Hepatocyte (in vitro differentiated cells): ENCODE results near the gene KPNA4. TPM values are rescaled to one million over a fixed set of nuclear protein-coding genes. Genes with fewer than 3 reads are reported as not detected.

ENCODE experiments used
- DNase-seq: peaks from one replicate; pipeline ENCODE4 v3.0.0-alpha.2; 2016; ENCODE audit warnings: low spot score
- H2AFZ ChIP-seq: fragments of 200-600 bp; sonication (generic); 2 replicates; pipeline ENCODE4 v1.6.0; 2016; ENCODE audit warnings: antibody characterized with exemption, mild to moderate bottlenecking
- H3K27ac ChIP-seq: fragments of 200-600 bp; sonication (generic); 2 replicates; pipeline ENCODE4 v1.5.1; 2016; ENCODE audit warnings: mild to moderate bottlenecking
- H3K27me3 ChIP-seq: fragments of 200-600 bp; sonication (generic); 2 replicates; pipeline ENCODE4 v1.6.1; 2016
- H3K36me3 ChIP-seq: fragments of 200-600 bp; sonication (generic); replicated peaks from 2 replicates; pipeline ENCODE4 v1.5.1; 2016; ENCODE audit warnings: low read depth; ENCODE audit not compliant: insufficient read depth
- H3K4me1 ChIP-seq: fragments of 200-600 bp; sonication (generic); 2 replicates; pipeline ENCODE4 v1.5.1; 2016; ENCODE audit warnings: mild to moderate bottlenecking, moderate library complexity; ENCODE audit not compliant: insufficient read depth
- H3K4me2 ChIP-seq: fragments of 200-600 bp; sonication (generic); 2 replicates; pipeline ENCODE4 v1.6.0; 2016
- H3K4me3 ChIP-seq: fragments of 200-600 bp; sonication (generic); 2 replicates; pipeline ENCODE4 v1.5.1; 2016; ENCODE audit warnings: mild to moderate bottlenecking
- H3K79me2 ChIP-seq: fragments of 200-600 bp; sonication (generic); 2 replicates; pipeline ENCODE4 v1.6.0; 2017; ENCODE audit warnings: mild to moderate bottlenecking
- H3K9me2 ChIP-seq: fragments of 200-600 bp; sonication (generic); replicated peaks from 2 replicates; pipeline ENCODE4 v1.6.0; 2017; ENCODE audit warnings: mild to moderate bottlenecking; ENCODE audit not compliant: insufficient read depth
- H3K9me3 ChIP-seq: fragments of 200-600 bp; sonication (generic); 2 replicates; pipeline ENCODE4 v1.5.1; 2016; ENCODE audit warnings: low read depth, mild to moderate bottlenecking
- H4K20me1 ChIP-seq: fragments of 200-600 bp; sonication (generic); 2 replicates; pipeline ENCODE4 v1.6.0; 2016; ENCODE audit warnings: mild to moderate bottlenecking; ENCODE audit not compliant: insufficient read depth, poor library complexity, severe bottlenecking
- EZH2 ChIP-seq: fragments of 200-600 bp; sonication (generic); IDR thresholded peaks from 2 replicates; pipeline ENCODE4 v1.6.1; 2016; ENCODE audit warnings: antibody characterized with exemption, mild to moderate bottlenecking, borderline replicate concordance
- EZH2phosphoT487 ChIP-seq: fragments of 200-600 bp; sonication (generic); IDR thresholded peaks from one replicate; pipeline ENCODE4 v1.6.1; 2018; ENCODE audit warnings: antibody characterized with exemption, mild to moderate bottlenecking, low read depth, moderate library complexity; ENCODE audit not compliant: unreplicated experiment, severe bottlenecking
- WGBS: methylation state at CpG from one replicate; pipeline ENCODE4 v1.1.6; 2016; ENCODE audit warnings: low lambda C conversion rate; ENCODE audit errors: missing lambda C conversion rate; 5-methylcytosine and 5-hydroxymethylcytosine counted together
- polyA plus RNA-seq: library from polyadenylated mRNA; unstranded; fragments of >200 nt; fragmentation: Nextera tagmentation; extraction: Ambion mirVana; gene quantifications from 2 replicates; pipeline ENCODE4 v1.2.1, GENCODE V29; 2016
- total RNA-seq: library from RNA; depleted of rRNA; stranded (reverse); fragments of >200 nt; gene quantifications from 2 replicates; pipeline ENCODE4 v1.2.3, GENCODE V29; 2014
- TF ChIP-seq, protein P1 (sequence below): fragments of 200-600 bp; sonication (generic); IDR thresholded peaks from 2 replicates; pipeline ENCODE4 v1.5.1; 2016; ENCODE audit warnings: antibody characterized with exemption, mild to moderate bottlenecking; ENCODE audit not compliant: poor library complexity

The KPNA4 gene, protein sequence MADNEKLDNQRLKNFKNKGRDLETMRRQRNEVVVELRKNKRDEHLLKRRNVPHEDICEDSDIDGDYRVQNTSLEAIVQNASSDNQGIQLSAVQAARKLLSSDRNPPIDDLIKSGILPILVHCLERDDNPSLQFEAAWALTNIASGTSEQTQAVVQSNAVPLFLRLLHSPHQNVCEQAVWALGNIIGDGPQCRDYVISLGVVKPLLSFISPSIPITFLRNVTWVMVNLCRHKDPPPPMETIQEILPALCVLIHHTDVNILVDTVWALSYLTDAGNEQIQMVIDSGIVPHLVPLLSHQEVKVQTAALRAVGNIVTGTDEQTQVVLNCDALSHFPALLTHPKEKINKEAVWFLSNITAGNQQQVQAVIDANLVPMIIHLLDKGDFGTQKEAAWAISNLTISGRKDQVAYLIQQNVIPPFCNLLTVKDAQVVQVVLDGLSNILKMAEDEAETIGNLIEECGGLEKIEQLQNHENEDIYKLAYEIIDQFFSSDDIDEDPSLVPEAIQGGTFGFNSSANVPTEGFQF
- 22.3 and 26.6 TPM in 2 replicates for total RNA-seq
- 6.8 and 13.0 TPM in 2 replicates for polyA plus RNA-seq

DNA sequence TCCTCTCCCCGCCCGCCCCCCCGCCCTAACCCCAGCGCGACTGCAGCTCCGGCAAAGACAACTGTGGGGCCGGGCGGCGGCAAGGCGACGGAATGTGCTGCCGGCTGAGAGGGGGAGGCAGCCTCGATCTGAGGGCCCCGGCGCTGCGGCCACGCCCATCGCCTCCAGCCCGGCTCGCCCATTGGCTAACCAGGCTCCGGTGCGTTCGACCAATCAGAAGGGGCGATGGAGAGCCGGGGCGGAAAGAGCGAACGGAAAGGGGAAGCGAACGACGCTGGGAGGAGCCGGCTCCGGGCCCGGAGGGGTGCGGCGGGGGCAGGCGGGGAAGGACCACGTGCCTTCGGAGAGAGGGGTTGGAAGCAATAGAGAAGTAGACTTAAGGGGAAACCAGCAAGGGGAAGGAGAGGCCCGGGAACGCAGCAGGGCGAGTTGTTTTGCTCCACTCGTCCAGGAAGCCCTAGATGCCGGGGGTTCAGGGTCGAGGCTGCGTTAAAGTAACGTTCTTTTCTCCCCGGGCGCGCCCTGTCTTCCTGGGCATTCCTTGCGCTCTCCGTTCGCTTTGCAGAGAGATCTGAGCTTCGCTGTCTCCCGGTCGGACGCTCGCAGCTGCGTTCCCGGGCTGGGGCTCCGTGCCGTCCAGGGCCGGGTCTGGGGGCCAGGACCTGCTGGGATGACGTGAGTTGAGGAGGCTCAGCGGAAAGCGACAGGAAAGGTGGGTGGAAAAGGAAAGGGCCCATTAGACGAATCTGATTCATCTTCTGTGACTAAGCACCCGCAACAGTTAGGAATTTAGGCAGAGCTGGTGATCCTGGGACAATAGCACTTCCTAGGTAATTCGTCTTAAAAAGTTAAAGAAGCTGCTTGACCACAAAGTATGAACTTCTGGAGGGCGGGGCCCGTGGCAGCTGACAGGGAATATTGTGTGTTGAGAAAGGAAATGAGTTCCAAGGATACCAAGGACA is at the start of gene KPNA4:
TSS of gene KPNA4 (minus strand) at position 130 of the 962 bp plus-strand sequence. CDS start 289 bp downstream, outside the sequence.
- peaks cover 18% of the 10 kb centered on the region for H3K4me1 ChIP-seq
- peak within 1 kb of the TSS; percentile 100 for H3K27ac ChIP-seq
- no peaks in the 10 kb centered on the region for H3K9me3 ChIP-seq
- H3K79me2 ChIP-seq = peaks cover 49% of the 10 kb centered on the region
- peak within 1 kb of the TSS; percentile 82 for H2AFZ ChIP-seq
- H3K27me3 ChIP-seq = no peaks in the 10 kb centered on the region
- H3K4me3 ChIP-seq = peak within 1 kb of the TSS; percentile 66
- under 1% methylated on average over 59 of the region's 71 CpGs for WGBS
- DNase-seq = peak; percentile 99
- peaks cover 38% of the 10 kb centered on the region for H4K20me1 ChIP-seq
- H3K9me2 ChIP-seq = no peaks in the 10 kb centered on the region
- TF ChIP-seq EZH2 (no peak), EZH2phosphoT487 (no peak)
- TF ChIP-seq, protein P1, sequence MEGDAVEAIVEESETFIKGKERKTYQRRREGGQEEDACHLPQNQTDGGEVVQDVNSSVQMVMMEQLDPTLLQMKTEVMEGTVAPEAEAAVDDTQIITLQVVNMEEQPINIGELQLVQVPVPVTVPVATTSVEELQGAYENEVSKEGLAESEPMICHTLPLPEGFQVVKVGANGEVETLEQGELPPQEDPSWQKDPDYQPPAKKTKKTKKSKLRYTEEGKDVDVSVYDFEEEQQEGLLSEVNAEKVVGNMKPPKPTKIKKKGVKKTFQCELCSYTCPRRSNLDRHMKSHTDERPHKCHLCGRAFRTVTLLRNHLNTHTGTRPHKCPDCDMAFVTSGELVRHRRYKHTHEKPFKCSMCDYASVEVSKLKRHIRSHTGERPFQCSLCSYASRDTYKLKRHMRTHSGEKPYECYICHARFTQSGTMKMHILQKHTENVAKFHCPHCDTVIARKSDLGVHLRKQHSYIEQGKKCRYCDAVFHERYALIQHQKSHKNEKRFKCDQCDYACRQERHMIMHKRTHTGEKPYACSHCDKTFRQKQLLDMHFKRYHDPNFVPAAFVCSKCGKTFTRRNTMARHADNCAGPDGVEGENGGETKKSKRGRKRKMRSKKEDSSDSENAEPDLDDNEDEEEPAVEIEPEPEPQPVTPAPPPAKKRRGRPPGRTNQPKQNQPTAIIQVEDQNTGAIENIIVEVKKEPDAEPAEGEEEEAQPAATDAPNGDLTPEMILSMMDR = no peak
- H3K4me2 ChIP-seq = peak within 1 kb of the TSS; percentile 90
- no peaks in the 10 kb centered on the region for H3K36me3 ChIP-seq

DNA sequence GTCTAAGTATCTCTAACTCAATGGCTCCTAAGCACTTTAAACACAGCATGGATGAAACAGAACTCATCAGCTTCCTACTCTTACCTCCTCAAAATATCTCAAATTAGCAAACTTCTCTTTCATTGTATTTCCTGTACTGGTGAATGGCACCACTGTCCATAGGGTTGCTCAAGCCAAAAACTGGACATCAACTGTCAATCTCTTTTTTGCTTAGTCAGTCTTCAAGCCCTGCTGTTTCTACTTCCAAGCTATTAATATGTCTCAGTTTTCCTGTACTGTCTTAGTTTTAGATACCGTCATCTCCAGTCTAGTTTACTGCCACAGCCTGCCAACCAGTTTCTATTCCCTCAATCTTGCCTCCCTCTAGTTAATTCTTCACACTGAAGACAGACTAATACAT is 48.3 kb upstream of the KPNA4 start:
- no peak overlapping the region for H2AFZ ChIP-seq
- H4K20me1 ChIP-seq = no peaks in the 10 kb centered on the region
- H3K27ac ChIP-seq = no peak overlapping the region
- no peaks in the 10 kb centered on the region for H3K9me3 ChIP-seq
- H3K27me3 ChIP-seq = peaks cover 6% of the 10 kb centered on the region
- TF ChIP-seq, protein P1 = no peak
- TF ChIP-seq EZH2 = no peak
- no peak for TF ChIP-seq EZH2phosphoT487
- no peak overlapping the region for H3K4me3 ChIP-seq
- H3K4me1 ChIP-seq = no peaks in the 10 kb centered on the region
- no peaks in the 10 kb centered on the region for H3K36me3 ChIP-seq
- 100% methylated on average over 1 of the region's 1 CpG for WGBS
- H3K79me2 ChIP-seq = no peaks in the 10 kb centered on the region
- H3K9me2 ChIP-seq = no peaks in the 10 kb centered on the region
- no peak overlapping the region for H3K4me2 ChIP-seq
- DNase-seq = no peak

DNA sequence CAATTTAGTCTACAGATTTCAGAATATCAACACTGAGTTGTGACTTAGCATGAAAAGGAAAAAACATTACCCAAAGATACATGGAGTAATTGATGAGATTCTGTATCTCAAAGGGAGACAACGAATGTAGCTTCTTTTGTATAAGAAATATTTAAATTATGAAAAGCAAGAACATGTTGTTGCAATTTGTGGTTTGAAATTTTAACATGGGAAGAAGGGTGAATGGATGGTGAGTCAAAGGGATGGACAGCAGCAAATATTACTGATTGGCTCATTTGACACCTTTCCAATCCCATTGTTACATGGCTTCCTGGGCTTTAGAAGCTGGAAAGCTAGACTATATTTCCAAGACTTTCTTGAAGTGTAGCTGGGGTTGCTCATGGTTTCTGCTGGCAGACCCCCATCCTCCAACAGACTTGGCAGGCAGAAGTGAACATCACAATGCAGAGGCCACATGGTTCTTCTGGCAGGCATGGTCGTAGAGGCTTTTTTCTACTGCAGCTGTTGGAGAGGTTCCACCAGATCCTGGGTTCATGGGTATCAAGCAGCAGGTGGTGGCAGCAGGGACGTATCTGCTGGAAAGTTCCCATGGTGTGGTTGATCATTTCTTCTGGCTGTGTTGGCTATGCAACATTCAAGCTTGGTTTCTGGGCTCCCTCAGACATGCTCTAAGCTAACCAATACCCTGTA is 47.2 kb upstream of the KPNA4 start:
- no peak overlapping the region for H2AFZ ChIP-seq
- no peak overlapping the region for H3K4me2 ChIP-seq
- WGBS = 74% methylated on average over 3 of the region's 3 CpGs
- H3K9me2 ChIP-seq = no peaks in the 10 kb centered on the region
- no peaks in the 10 kb centered on the region for H4K20me1 ChIP-seq
- H3K4me3 ChIP-seq = no peak overlapping the region
- DNase-seq = no peak
- H3K9me3 ChIP-seq = no peaks in the 10 kb centered on the region
- H3K27ac ChIP-seq = no peak overlapping the region
- no peaks in the 10 kb centered on the region for H3K4me1 ChIP-seq
- TF ChIP-seq, protein P1 = no peak
- no peak for TF ChIP-seq EZH2
- TF ChIP-seq EZH2phosphoT487 = no peak
- H3K27me3 ChIP-seq = peaks cover 6% of the 10 kb centered on the region
- no peaks in the 10 kb centered on the region for H3K79me2 ChIP-seq
- no peaks in the 10 kb centered on the region for H3K36me3 ChIP-seq
